NB4 (cell line): ENCODE measurements around the gene C16orf96.

Source experiments
- CTCF ChIP-seq: IDR thresholded peaks from one replicate; pipeline ENCODE4 v1.5.1; 2012; ENCODE audit warnings: low read depth, low read length
- MYC ChIP-seq: IDR thresholded peaks from 2 replicates; pipeline ENCODE4 v1.6.1; 2011; ENCODE audit warnings: low read depth, low read length

GRCh38 chr16:4610011-4611005 is 54.2 kb downstream of the C16orf96 start:
- TF ChIP-seq MYC (no peak), CTCF (no peak)
